ENCODE results near the gene MAGI1.

GRCh38 chr3:65915477-65915876, 123.2 kb downstream of the MAGI1 start:
- TF ChIP-seq, protein P1, sequence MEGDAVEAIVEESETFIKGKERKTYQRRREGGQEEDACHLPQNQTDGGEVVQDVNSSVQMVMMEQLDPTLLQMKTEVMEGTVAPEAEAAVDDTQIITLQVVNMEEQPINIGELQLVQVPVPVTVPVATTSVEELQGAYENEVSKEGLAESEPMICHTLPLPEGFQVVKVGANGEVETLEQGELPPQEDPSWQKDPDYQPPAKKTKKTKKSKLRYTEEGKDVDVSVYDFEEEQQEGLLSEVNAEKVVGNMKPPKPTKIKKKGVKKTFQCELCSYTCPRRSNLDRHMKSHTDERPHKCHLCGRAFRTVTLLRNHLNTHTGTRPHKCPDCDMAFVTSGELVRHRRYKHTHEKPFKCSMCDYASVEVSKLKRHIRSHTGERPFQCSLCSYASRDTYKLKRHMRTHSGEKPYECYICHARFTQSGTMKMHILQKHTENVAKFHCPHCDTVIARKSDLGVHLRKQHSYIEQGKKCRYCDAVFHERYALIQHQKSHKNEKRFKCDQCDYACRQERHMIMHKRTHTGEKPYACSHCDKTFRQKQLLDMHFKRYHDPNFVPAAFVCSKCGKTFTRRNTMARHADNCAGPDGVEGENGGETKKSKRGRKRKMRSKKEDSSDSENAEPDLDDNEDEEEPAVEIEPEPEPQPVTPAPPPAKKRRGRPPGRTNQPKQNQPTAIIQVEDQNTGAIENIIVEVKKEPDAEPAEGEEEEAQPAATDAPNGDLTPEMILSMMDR (IDR thresholded peaks at IDR 0.05): no peak
- no peak for TF ChIP-seq EZH2 (IDR thresholded peaks at IDR 0.05; ENCODE audit: borderline replicate concordance, insufficient read depth, low read depth, low read length, poor library complexity, severe bottlenecking)
